ENCODE results near the gene COL19A1.

Gene COL19A1

GRCh38 chr6:69846770-69847491 is 19.4 kb upstream of the COL19A1 start:
- no peak for TF ChIP-seq CTCF (IDR thresholded peaks at IDR 0.05)
- H3K4me3 ChIP-seq, result no peak overlapping the region
- no peak for DNase-seq (ENCODE audit: low spot score)
- H3K27ac ChIP-seq, result no peak overlapping the region

GRCh38 chr6:69847492-69847788 is 18.9 kb upstream of the COL19A1 start:
- H3K27ac ChIP-seq, result no peak overlapping the region
- H3K4me3 ChIP-seq, result no peak overlapping the region
- DNase-seq (ENCODE audit: low spot score), result no peak
- no peak for TF ChIP-seq CTCF (IDR thresholded peaks at IDR 0.05)

- Histone ChIP-seq H3K27ac (no peak overlapping the region), H3K4me3 (no peak overlapping the region)
- DNase-seq (ENCODE audit: low spot score), result no peak
- TF ChIP-seq CTCF (IDR thresholded peaks at IDR 0.05), result no peak
Observed at GRCh38 chr6:69848552-69848951, 17.8 kb upstream of the COL19A1 start.

GRCh38 chr6:69852706-69853105 is 13.7 kb upstream of the COL19A1 start:
- no peak for TF ChIP-seq CTCF (IDR thresholded peaks at IDR 0.05)
- Histone ChIP-seq H3K27ac (no peak overlapping the region), H3K4me3 (no peak overlapping the region)
- DNase-seq (ENCODE audit: low spot score), result no peak

- DNase-seq (ENCODE audit: low spot score), result no peak
- TF ChIP-seq CTCF (IDR thresholded peaks at IDR 0.05), result no peak
- no peak overlapping the region for H3K27ac ChIP-seq
- no peak overlapping the region for H3K4me3 ChIP-seq
Observed at GRCh38 chr6:69861986-69862385, 4.4 kb upstream of the COL19A1 start.

- H3K4me3 ChIP-seq, result no peak overlapping the region
- DNase-seq (ENCODE audit: low spot score), result no peak
- no peak overlapping the region for H3K27ac ChIP-seq
- TF ChIP-seq CTCF (IDR thresholded peaks at IDR 0.05), result no peak
Observed at GRCh38 chr6:69863766-69864165, 2.6 kb upstream of the COL19A1 start.

- H3K4me3 ChIP-seq, result no peak overlapping the region
- H3K27ac ChIP-seq, result no peak overlapping the region
- no peak for TF ChIP-seq CTCF (IDR thresholded peaks at IDR 0.05)
- DNase-seq (ENCODE audit: low spot score), result no peak
Observed at GRCh38 chr6:69865126-69865525, 1.2 kb upstream of the COL19A1 start.
